Neuronal stem cell (in vitro differentiated cells): ENCODE results near the gene KIAA0232.
"Not testable (repeated sequence)": the region's sequence is repeated elsewhere in the genome, so short reads cannot be mapped to it uniquely, and the experiment has no call there.

Source experiments
- DNase-seq: peaks from one replicate; pipeline ENCODE4 v3.0.0-alpha.2; 2013; ENCODE audit warnings: low spot score
- H2AFZ ChIP-seq: one replicate; pipeline ENCODE4 v1.6.1; 2013; ENCODE audit warnings: mild to moderate bottlenecking, low read length, inconsistent platforms
- H2AK5ac ChIP-seq: 2 replicates; pipeline ENCODE4 v1.6.1; 2013; ENCODE audit warnings: low read depth, mild to moderate bottlenecking, inconsistent platforms, low read length, moderate library complexity, mixed read lengths
- H2BK120ac ChIP-seq: 2 replicates; pipeline ENCODE4 v1.6.1; 2013; ENCODE audit warnings: low read depth, mild to moderate bottlenecking, inconsistent platforms, low read length, moderate library complexity, mixed read lengths
- H2BK12ac ChIP-seq: one replicate; pipeline ENCODE4 v1.6.1; 2013; ENCODE audit warnings: low read length, inconsistent platforms
- H2BK15ac ChIP-seq: 2 replicates; pipeline ENCODE4 v1.6.1; 2013; ENCODE audit warnings: mild to moderate bottlenecking, low read length, inconsistent platforms, mixed read lengths
- H2BK5ac ChIP-seq: one replicate; pipeline ENCODE4 v1.6.1; 2013; ENCODE audit warnings: inconsistent platforms, mild to moderate bottlenecking, low read length, moderate library complexity
- H3K14ac ChIP-seq: one replicate; pipeline ENCODE4 v1.6.1; 2013; ENCODE audit warnings: low read length, inconsistent platforms
- H3K18ac ChIP-seq: 2 replicates; pipeline ENCODE4 v1.6.1; 2013; ENCODE audit warnings: low read length, inconsistent platforms
- H3K23ac ChIP-seq: 2 replicates; pipeline ENCODE4 v1.6.1; 2013; ENCODE audit warnings: low read depth, mild to moderate bottlenecking, mixed read lengths, low read length, inconsistent platforms; ENCODE audit not compliant: poor library complexity
- H3K27ac ChIP-seq: replicated peaks from 3 replicates; pipeline ENCODE4 v1.5.1; 2013; ENCODE audit warnings: low read length, inconsistent platforms
- H3K27me3 ChIP-seq, 3 experiments: 2 replicates each; pipeline ENCODE4 v1.6.1; 2013; ENCODE audit warnings: low read length in 3 of 3, mild to moderate bottlenecking in 2 of 3, inconsistent platforms in 1 of 3, low read depth in 1 of 3, mixed read lengths in 1 of 3, moderate library complexity in 1 of 3; ENCODE audit not compliant: control insufficient read depth in 3 of 3, insufficient read depth in 3 of 3
- H3K36me3 ChIP-seq, 2 donors: replicated peaks in 1 of 2; 2 replicates each; pipeline ENCODE4 v1.6.1; 2013; ENCODE audit warnings: low read length in 2 of 2; ENCODE audit not compliant: control insufficient read depth in 2 of 2, insufficient read depth in 2 of 2
- H3K4ac ChIP-seq: 2 replicates; pipeline ENCODE4 v1.6.1; 2013; ENCODE audit warnings: inconsistent platforms, mild to moderate bottlenecking, low read length, moderate library complexity
- H3K4me1 ChIP-seq, 2 donors: 1 replicate in 1 of 2; 2 replicates in 1 of 2; pipeline ENCODE4 v1.6.1; 2013; ENCODE audit warnings: low read length in 2 of 2, low read depth in 1 of 2; ENCODE audit not compliant: control insufficient read depth in 2 of 2, insufficient read depth in 1 of 2
- H3K4me2 ChIP-seq: one replicate; pipeline ENCODE4 v1.6.1; 2013; ENCODE audit warnings: mild to moderate bottlenecking, low read length, inconsistent platforms; ENCODE audit not compliant: insufficient read depth, poor library complexity, severe bottlenecking
- H3K4me3 ChIP-seq, 2 donors: 2 replicates each; pipeline ENCODE4 v1.5.1; 2013; ENCODE audit warnings: low read length in 2 of 2, mild to moderate bottlenecking in 2 of 2, inconsistent platforms in 1 of 2, moderate library complexity in 1 of 2
- H3K79me1 ChIP-seq: one replicate; pipeline ENCODE4 v1.6.1; 2013; ENCODE audit warnings: low read depth, mild to moderate bottlenecking, inconsistent platforms, low read length, moderate library complexity
- H3K9ac ChIP-seq: one replicate; pipeline ENCODE4 v1.6.1; 2013; ENCODE audit warnings: mild to moderate bottlenecking, low read depth, low read length, inconsistent platforms; ENCODE audit not compliant: poor library complexity
- H3K9me3 ChIP-seq, 2 donors: replicated peaks in 1 of 2; 2 replicates each; pipeline versions ENCODE3 to v1.6.1; 2013; ENCODE audit warnings: low read length in 2 of 2, mild to moderate bottlenecking in 2 of 2, inconsistent platforms in 1 of 2, low read depth in 1 of 2, mixed read lengths in 1 of 2, moderate library complexity in 1 of 2; ENCODE audit not compliant: control insufficient read depth in 2 of 2, insufficient read depth in 1 of 2
- H4K8ac ChIP-seq: one replicate; pipeline ENCODE4 v1.6.1; 2013; ENCODE audit warnings: low read depth, mild to moderate bottlenecking, inconsistent platforms, low read length, moderate library complexity
- H4K91ac ChIP-seq: one replicate; pipeline ENCODE4 v1.6.1; 2013; ENCODE audit warnings: low read length, low read depth, mild to moderate bottlenecking, inconsistent platforms; ENCODE audit not compliant: poor library complexity
- WGBS, 2 donors: extraction: QIAGEN DNeasy Blood & Tissue Kit; methylation state at CpG; one replicate each; pipeline ENCODE4 v1.1.7; 2013; ENCODE audit warnings: missing lambda C conversion rate in 2 of 2, mixed read lengths in 1 of 2; ENCODE audit not compliant: insufficient read length in 2 of 2, insufficient replicate concordance in 1 of 2; ENCODE audit errors: extremely low coverage in 2 of 2; 5-methylcytosine and 5-hydroxymethylcytosine counted together

KIAA0232 gene

GRCh38 chr4:6795821-6796220 lies 13.3 kb downstream of the KIAA0232 start:
- Histone ChIP-seq H3K18ac (no peak overlapping the region), H2BK15ac (no peak overlapping the region), H2BK5ac (no peak overlapping the region), H3K9me3 (peaks cover 0 to 15% of the 10 kb centered on the region in 2 donors), H2AFZ (no peak overlapping the region), H3K4me1 (no peaks in the 10 kb centered on the region), H3K4me3 (no peak overlapping the region), H3K36me3 (peaks cover 5 to 66% of the 10 kb centered on the region in 2 donors), H3K27ac (no peak overlapping the region), H3K9ac (no peak overlapping the region), H4K91ac (no peak overlapping the region), H3K27me3 (no peaks in the 10 kb centered on the region), H3K14ac (no peak overlapping the region), H2BK12ac (no peak overlapping the region), H3K4ac (no peak overlapping the region), H2AK5ac (no peak overlapping the region), H2BK120ac (no peak overlapping the region), H4K8ac (no peak overlapping the region), H3K4me2 (no peak overlapping the region), H3K79me1 (peaks cover 10% of the 10 kb centered on the region), H3K23ac (no peak overlapping the region)
- no peak for DNase-seq
- 100% methylated on average over 1 to 3 of the region's 8 CpGs for WGBS, 2 donors

- not testable (repeated sequence) for H2BK120ac ChIP-seq, H3K79me1 ChIP-seq, H3K4me2 ChIP-seq, H3K27me3 ChIP-seq, H3K4me1 ChIP-seq, H2AK5ac ChIP-seq, H3K14ac ChIP-seq, H3K27ac ChIP-seq, H4K91ac ChIP-seq, DNase-seq, H2AFZ ChIP-seq, H2BK5ac ChIP-seq, H3K9ac ChIP-seq, H2BK12ac ChIP-seq, H3K18ac ChIP-seq, H4K8ac ChIP-seq, H3K9me3 ChIP-seq, H3K23ac ChIP-seq, H2BK15ac ChIP-seq, H3K4me3 ChIP-seq, H3K4ac ChIP-seq
- no CpG with 5 or more reads among the region's 4 CpGs for WGBS, 2 donors
- H3K36me3 ChIP-seq = peaks cover 6 to 65% of the 10 kb centered on the region in 2 donors
Observed at GRCh38 chr4:6797368-6797767, 14.8 kb downstream of the KIAA0232 start.

GRCh38 chr4:6799091-6799490 lies 16.6 kb downstream of the KIAA0232 start:
- Histone ChIP-seq H3K14ac (no peak overlapping the region), H2BK5ac (no peak overlapping the region), H3K4me2 (no peak overlapping the region), H3K4me1 (no peaks in the 10 kb centered on the region), H3K27me3 (no peaks in the 10 kb centered on the region), H3K36me3 (peaks cover 6 to 64% of the 10 kb centered on the region in 2 donors), H3K9me3 (peaks cover 0 to 5% of the 10 kb centered on the region in 2 donors), H3K4me3 (no peak overlapping the region), H3K27ac (no peak overlapping the region), H2AK5ac (no peak overlapping the region), H3K9ac (no peak overlapping the region), H2AFZ (no peak overlapping the region), H4K91ac (no peak overlapping the region), H3K79me1 (peaks cover 9% of the 10 kb centered on the region), H2BK120ac (no peak overlapping the region), H3K4ac (no peak overlapping the region), H2BK15ac (no peak overlapping the region), H4K8ac (no peak overlapping the region), H3K18ac (no peak overlapping the region), H3K23ac (no peak overlapping the region), H2BK12ac (no peak overlapping the region)
- no CpG with 5 or more reads among the region's 3 CpGs for WGBS, 2 donors
- DNase-seq = no peak

- H3K4me2 ChIP-seq = no peak overlapping the region
- no peaks in the 10 kb centered on the region for H3K4me1 ChIP-seq
- H3K9ac ChIP-seq = no peak overlapping the region
- no peak overlapping the region for H4K91ac ChIP-seq
- H2BK5ac ChIP-seq = no peak overlapping the region
- H3K14ac ChIP-seq = peak overlapping the region; percentile 6
- H2AK5ac ChIP-seq = no peak overlapping the region
- peaks cover 3 to 54% of the 10 kb centered on the region in 2 donors for H3K36me3 ChIP-seq
- H3K27me3 ChIP-seq = no peaks in the 10 kb centered on the region
- no peak for DNase-seq
- no peak overlapping the region for H2BK12ac ChIP-seq
- H3K18ac ChIP-seq = peak overlapping the region; percentile 25
- no peak overlapping the region for H4K8ac ChIP-seq
- no peak overlapping the region for H2BK120ac ChIP-seq
- H3K4ac ChIP-seq = no peak overlapping the region
- H2BK15ac ChIP-seq = no peak overlapping the region
- no peaks in the 10 kb centered on the region for H3K79me1 ChIP-seq
- H3K4me3 ChIP-seq = no peak overlapping the region
- no peak overlapping the region for H2AFZ ChIP-seq
- no CpG with 5 or more reads among the region's 8 CpGs for WGBS, 2 donors
- H3K27ac ChIP-seq = no peak overlapping the region
- H3K9me3 ChIP-seq = no peaks in the 10 kb centered on the region
- no peak overlapping the region for H3K23ac ChIP-seq
Observed at GRCh38 chr4:6802025-6802424, 19.5 kb downstream of the KIAA0232 start.
